Testis (tissue), 3 donors: ENCODE data around the gene OR11A1. TPM values are rescaled to one million over a fixed set of nuclear protein-coding genes. Genes with fewer than 3 reads are reported as not detected.

Source experiments
- DNase-seq: peaks from one replicate; pipeline ENCODE4 v3.0.0-alpha.2; 2019
- H3K27ac ChIP-seq, 2 donors: fragments of 200-600 bp; sonication (generic); one replicate each; pipeline ENCODE4 v1.5.1; 2019
- H3K27me3 ChIP-seq: fragments of 200-600 bp; sonication (generic); one replicate; pipeline ENCODE4 v1.5.1; 2019
- H3K36me3 ChIP-seq: fragments of 200-600 bp; sonication (generic); one replicate; pipeline ENCODE4 v1.5.1; 2017; ENCODE audit warnings: low read depth; ENCODE audit errors: missing control alignments
- H3K4me1 ChIP-seq: fragments of 200-600 bp; sonication (generic); one replicate; pipeline ENCODE4 v1.5.1; 2019
- H3K4me3 ChIP-seq, 2 donors: fragments of 200-600 bp; sonication (generic); one replicate each; pipeline ENCODE4 v1.5.1; 2017 to 2019
- H3K9me3 ChIP-seq: fragments of 200-600 bp; sonication (generic); one replicate; pipeline ENCODE4 v1.5.1; 2017
- CTCF ChIP-seq, 3 experiments: fragments of 450-650 bp in 2 of 3; fragments of 200-600 bp in 1 of 3; sonication (generic) in 1 of 3; IDR thresholded peaks; one replicate each; pipeline ENCODE4 v1.5.1; 2016 to 2019; ENCODE audit warnings: antibody characterized with exemption in 3 of 3, mild to moderate bottlenecking in 2 of 3, moderate library complexity in 1 of 3
- POLR2A ChIP-seq: fragments of 450-650 bp; IDR thresholded peaks from one replicate; pipeline ENCODE4 v1.6.1; 2017; ENCODE audit warnings: antibody characterized with exemption, mild to moderate bottlenecking, moderate library complexity
- WGBS, 2 donors: methylation state at CpG; one replicate each; pipeline ENCODE4 v1.1.5; 2018; 5-methylcytosine and 5-hydroxymethylcytosine counted together
- intact Hi-C: fragments of 100-400 bp; cut with DNase I; formaldehyde crosslinking; loops from one replicate; pipeline ENCODE4 v1.15.1; 2023; ENCODE audit warnings: low total_unique reads
- polyA plus RNA-seq: library from polyadenylated mRNA; stranded (reverse); fragments of 350-450 nt; fragmentation: Illumina TruSeq; extraction: RNeasy Lipid Tissue Mini Kit (QIAGEN cat#74804); gene quantifications from one replicate; pipeline ENCODE4 v1.2.3, GENCODE V29; 2014; ENCODE audit warnings: low read depth, low replicate concordance; ENCODE audit not compliant: insufficient read depth
- total RNA-seq, 2 donors: library from RNA; depleted of rRNA; stranded (reverse); fragments of >200 nt; gene quantifications; one replicate each; pipeline ENCODE4 v1.2.3, GENCODE V29; 2016

Gene OR11A1
- total and polyA plus RNA-seq, 3 donors from 2014 or later: 0.13 to 0.71 (median 0.19) TPM

GRCh38 chr6:29490055-29490454, 33.2 kb upstream of the OR11A1 start:
- Histone ChIP-seq H3K36me3 (no peaks in the 10 kb centered on the region), H3K4me3 (no peak overlapping the region), H3K27ac (no peak overlapping the region), H3K27me3 (no peaks in the 10 kb centered on the region), H3K4me1 (no peaks in the 10 kb centered on the region), H3K9me3 (no peaks in the 10 kb centered on the region)
- 83% methylated on average over 3 of the region's 3 CpGs for WGBS, 2 donors
- intact Hi-C loops: no loop called here
- TF ChIP-seq CTCF (IDR thresholded peaks at IDR 0.05) (no peak), POLR2A (no peak)
- DNase-seq: no peak

GRCh38 chr6:29489286-29489685, 32.4 kb upstream of the OR11A1 start:
- intact Hi-C loops: no loop called here
- WGBS, 2 donors: 85 to 93% methylated on average over 8 of the region's 8 CpGs
- H3K4me1 ChIP-seq: no peaks in the 10 kb centered on the region

GRCh38 chr6:29488874-29489273, 32.0 kb upstream of the OR11A1 start:
- Histone ChIP-seq H3K4me1 (no peaks in the 10 kb centered on the region), H3K36me3 (no peaks in the 10 kb centered on the region), H3K27me3 (no peaks in the 10 kb centered on the region), H3K4me3 (no peak overlapping the region), H3K27ac (no peak overlapping the region), H3K9me3 (no peaks in the 10 kb centered on the region)
- DNase-seq: no peak
- intact Hi-C loops: no loop called here
- TF ChIP-seq POLR2A (no peak), CTCF (IDR thresholded peaks at IDR 0.05) (no peak)

More at GRCh38 chr6:29489286-29489685, 32.4 kb upstream of the OR11A1 start:
- H3K27me3 ChIP-seq: no peaks in the 10 kb centered on the region
- H3K4me3 ChIP-seq: no peak overlapping the region
- H3K27ac ChIP-seq: no peak overlapping the region
- no peak for DNase-seq
- no peaks in the 10 kb centered on the region for H3K9me3 ChIP-seq
- no peaks in the 10 kb centered on the region for H3K36me3 ChIP-seq
- no peak for TF ChIP-seq CTCF (IDR thresholded peaks at IDR 0.05)
- TF ChIP-seq POLR2A: no peak

GRCh38 chr6:29487660-29488059, 30.8 kb upstream of the OR11A1 start, which contains the start of gene MAS1L:
TSS of gene MAS1L (minus strand) at chr6:29487956. CDS start at chr6:29487902, 54 bp downstream.
- Histone ChIP-seq H3K36me3 (no peaks in the 10 kb centered on the region), H3K4me1 (no peaks in the 10 kb centered on the region), H3K9me3 (no peaks in the 10 kb centered on the region), H3K27me3 (no peaks in the 10 kb centered on the region), H3K4me3 (no peak within 1 kb of the TSS), H3K27ac (no peak within 1 kb of the TSS)
- WGBS, 2 donors: 82 to 97% methylated on average over 2 of the region's 2 CpGs
- intact Hi-C loops: no loop called here
- DNase-seq: no peak
- TF ChIP-seq POLR2A (no peak), CTCF (IDR thresholded peaks at IDR 0.05) (no peak)

GRCh38 chr6:29487131-29487530, 30.3 kb upstream of the OR11A1 start:
- WGBS, 2 donors: 76 to 90% methylated on average over 5 of the region's 5 CpGs
- no peak overlapping the region for H3K4me3 ChIP-seq
- H3K27me3 ChIP-seq: no peaks in the 10 kb centered on the region
- no peak for DNase-seq
- no peak overlapping the region for H3K27ac ChIP-seq
- TF ChIP-seq CTCF (IDR thresholded peaks at IDR 0.05) (no peak), POLR2A (no peak)
- H3K9me3 ChIP-seq: no peaks in the 10 kb centered on the region
- intact Hi-C loops: no loop called here
- no peaks in the 10 kb centered on the region for H3K36me3 ChIP-seq
- H3K4me1 ChIP-seq: no peaks in the 10 kb centered on the region
